Measurements from ENCODE around the gene DUOXA1.
"Not testable (repeated sequence)": the region's sequence is repeated elsewhere in the genome, so short reads cannot be mapped to it uniquely, and the experiment has no call there.

DUOXA1 gene

GRCh38 chr15:45087513-45087912 lies 42.2 kb downstream of the DUOXA1 start:
- DNase-seq, result no peak

DNA sequence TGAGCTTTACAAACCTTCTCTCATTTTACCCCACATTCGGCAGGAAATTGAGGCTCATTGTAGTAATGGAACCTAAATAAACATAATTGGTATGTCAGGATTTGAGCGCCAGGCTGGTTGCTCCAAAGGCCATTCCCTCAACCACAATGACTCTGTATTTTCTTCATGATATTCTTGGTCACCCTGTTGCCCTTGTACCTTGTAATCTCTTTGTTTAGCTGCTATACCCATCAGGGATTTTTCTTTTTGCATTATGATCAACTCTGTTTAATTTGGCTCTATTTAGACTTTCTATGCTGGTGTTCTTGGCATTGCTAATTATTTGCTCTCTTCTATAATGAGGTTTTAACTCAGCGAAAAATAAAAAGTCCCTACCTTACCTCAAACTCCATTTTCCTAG lies 45.5 kb downstream of the DUOXA1 start:
- no peak for DNase-seq

GRCh38 chr15:45083223-45083622 lies 46.5 kb downstream of the DUOXA1 start:
- DNase-seq, result no peak

- DNase-seq, result not testable (repeated sequence)
Observed at GRCh38 chr15:45082412-45082811, 47.3 kb downstream of the DUOXA1 start.

GRCh38 chr15:45080593-45080992 lies 49.1 kb downstream of the DUOXA1 start:
- DNase-seq, result not testable (repeated sequence)

- DNase-seq, result not testable (repeated sequence)
Observed at GRCh38 chr15:45079628-45080246, 49.9 kb downstream of the DUOXA1 start.

- DNase-seq, result not testable (repeated sequence)
Observed at GRCh38 chr15:45079201-45079600, 50.5 kb downstream of the DUOXA1 start.

DNA sequence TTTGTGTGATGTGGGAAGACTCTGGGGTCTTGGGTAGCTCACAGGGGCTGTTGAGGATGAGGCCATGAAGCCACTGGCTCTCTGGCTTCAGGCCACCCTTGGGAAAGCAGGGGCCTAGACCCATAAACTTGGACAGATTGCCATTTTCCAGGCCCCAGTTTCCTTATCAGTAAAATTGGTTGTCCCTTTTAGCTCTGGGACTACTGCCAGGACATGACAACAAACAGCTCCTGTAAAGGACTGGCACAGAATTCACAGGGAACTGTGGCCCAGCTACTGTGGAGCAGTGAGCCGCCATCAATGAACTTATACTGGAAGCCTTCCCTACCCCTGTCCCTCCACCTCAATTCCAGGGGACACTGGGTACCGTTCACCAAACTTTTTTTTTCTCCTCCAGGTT lies 52.3 kb downstream of the DUOXA1 start:
- DNase-seq, result not testable (repeated sequence)

DNA sequence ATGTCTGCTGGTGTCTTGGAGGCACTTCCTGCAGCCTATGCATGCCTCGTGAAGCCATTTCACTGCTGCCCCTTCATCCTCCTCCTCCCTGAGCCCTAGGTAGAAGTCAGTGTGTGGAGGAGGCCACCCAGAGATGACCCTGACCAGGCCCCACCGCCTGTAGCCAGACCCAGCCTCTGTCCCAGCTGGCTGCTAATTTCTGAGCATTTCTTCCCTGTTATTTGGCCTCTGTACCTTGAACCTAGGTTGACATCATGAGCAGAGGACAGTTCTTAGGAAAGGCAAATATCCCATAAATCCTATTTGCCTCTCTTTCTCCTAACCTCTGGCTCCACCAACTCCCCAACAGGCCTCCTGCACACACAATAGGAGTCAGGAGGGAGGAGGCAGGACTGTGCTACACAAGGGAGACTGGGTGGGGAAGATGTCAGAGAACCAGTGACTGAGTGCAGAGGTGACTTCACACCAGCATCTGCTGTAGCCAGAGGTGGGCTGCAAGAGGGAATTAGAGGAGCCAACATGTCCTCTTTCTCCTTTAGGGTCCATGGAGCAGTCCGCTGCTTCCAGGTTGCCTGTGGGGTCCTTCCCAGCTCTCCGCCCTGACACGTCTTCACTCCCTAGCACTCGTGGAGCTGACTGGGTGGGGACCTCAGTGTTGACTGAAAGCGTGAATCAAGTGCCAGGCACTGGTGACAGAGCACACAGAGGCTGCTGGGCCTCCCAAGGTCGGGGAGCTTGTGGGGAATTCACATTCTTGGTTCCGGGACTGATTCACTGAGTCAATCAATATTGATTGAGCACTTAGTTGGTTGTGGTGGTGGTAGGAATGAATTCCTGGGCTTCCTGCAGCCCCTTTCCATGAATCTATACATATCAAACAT lies 54.0 kb downstream of the DUOXA1 start:
- not testable (repeated sequence) for DNase-seq

GRCh38 chr15:45073602-45074001 lies 56.1 kb downstream of the DUOXA1 start:
- not testable (repeated sequence) for DNase-seq

DNA sequence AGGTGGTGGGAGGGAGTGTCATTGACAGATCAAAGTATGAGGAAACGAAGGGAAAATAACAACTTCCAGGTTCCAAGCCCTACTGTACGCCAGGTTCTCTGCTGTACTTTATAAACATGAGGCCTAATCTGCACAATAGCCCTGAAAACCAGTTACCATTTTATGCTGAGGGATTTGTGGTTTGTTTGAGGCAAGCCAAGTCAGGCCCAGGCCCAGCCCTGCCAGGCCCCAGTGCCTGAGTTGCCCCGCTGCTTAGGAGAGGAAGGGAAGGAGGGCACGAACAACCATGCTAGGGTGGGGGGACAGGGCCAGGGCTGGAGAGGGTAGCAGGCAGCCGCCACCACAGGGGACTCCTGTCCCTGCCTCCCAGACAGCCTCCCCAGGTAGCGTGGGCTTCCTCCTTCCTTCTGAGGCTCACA lies 59.7 kb downstream of the DUOXA1 start:
- DNase-seq, result not testable (repeated sequence)
